Measurements from ENCODE around the gene C2.
"Not testable (repeated sequence)": the region's sequence is repeated elsewhere in the genome, so short reads cannot be mapped to it uniquely, and the experiment has no call there.

Gene C2

GRCh38 chr6:31971993-31972708 lies 44.6 kb downstream of the C2 start, which contains the start of gene DXO:
Gene DXO, minus strand, starts transcription at chr6:31972138. Its CDS starts 463 bp downstream, at chr6:31971675.
- DNase-seq (ENCODE audit: low read depth, low spot score): peak; percentile 92
- peak within 1 kb of the TSS; percentile 79 for H3K9ac ChIP-seq (ENCODE audit: insufficient read length, low read depth)
- peaks cover 45% of the 10 kb centered on the region for H3K36me3 ChIP-seq (ENCODE audit: insufficient read depth, insufficient read length, low read length)
- H3K9me3 ChIP-seq (ENCODE audit: insufficient read depth, low read length): peaks cover 5% of the 10 kb centered on the region; the same call in 1 of the 2 replicates
- TF ChIP-seq YY1 (IDR thresholded peaks at IDR 0.05; ENCODE audit: insufficient read depth, insufficient read length) (no peak), SUZ12 (IDR thresholded peaks at IDR 0.05; ENCODE audit: extremely low read depth, insufficient read depth, insufficient read length) (no peak), ZNF274 (IDR thresholded peaks at IDR 0.05; ENCODE audit: low read depth, low read length) (no peak)
- H3K4me1 ChIP-seq (ENCODE audit: insufficient read depth, insufficient read length): no peaks in the 10 kb centered on the region
- no peaks in the 10 kb centered on the region for H3K27me3 ChIP-seq (ENCODE audit: insufficient read depth, insufficient read length)
- H3K4me3 ChIP-seq (ENCODE audit: insufficient read length, low read depth): peak within 1 kb of the TSS; percentile 76

- Histone ChIP-seq H3K9ac (ENCODE audit: insufficient read length, low read depth) (peak overlapping the region; percentile 79), H3K36me3 (ENCODE audit: insufficient read depth, insufficient read length, low read length) (peaks cover 38% of the 10 kb centered on the region), H3K4me1 (ENCODE audit: insufficient read depth, insufficient read length) (no peaks in the 10 kb centered on the region), H3K4me3 (ENCODE audit: insufficient read length, low read depth) (peak overlapping the region; percentile 76), H3K27me3 (ENCODE audit: insufficient read depth, insufficient read length) (no peaks in the 10 kb centered on the region), H3K9me3 (ENCODE audit: insufficient read depth, low read length) (peaks cover 5% of the 10 kb centered on the region; the same call in 1 of the 2 replicates)
- DNase-seq (ENCODE audit: low read depth, low spot score): no peak
- no peak for TF ChIP-seq SUZ12 (IDR thresholded peaks at IDR 0.05; ENCODE audit: extremely low read depth, insufficient read depth, insufficient read length)
- TF ChIP-seq YY1 (IDR thresholded peaks at IDR 0.05; ENCODE audit: insufficient read depth, insufficient read length): no peak
- TF ChIP-seq ZNF274 (IDR thresholded peaks at IDR 0.05; ENCODE audit: low read depth, low read length): no peak
Measured at GRCh38 chr6:31972709-31973350, 45.3 kb downstream of the C2 start.

- not testable (repeated sequence) for H3K4me1 ChIP-seq (ENCODE audit: insufficient read depth, insufficient read length)
Measured at GRCh38 chr6:31976065-31976464, 48.5 kb downstream of the C2 start.

GRCh38 chr6:31977816-31978431 lies 50.4 kb downstream of the C2 start:
- no peak overlapping the region for H3K9ac ChIP-seq (ENCODE audit: insufficient read length, low read depth)
- H3K4me3 ChIP-seq (ENCODE audit: insufficient read length, low read depth): no peak overlapping the region
- no peaks in the 10 kb centered on the region for H3K4me1 ChIP-seq (ENCODE audit: insufficient read depth, insufficient read length)
- peaks cover 5% of the 10 kb centered on the region; the same call in 1 of the 2 replicates for H3K9me3 ChIP-seq (ENCODE audit: insufficient read depth, low read length)
- no peak for DNase-seq (ENCODE audit: low read depth, low spot score)
- no peaks in the 10 kb centered on the region for H3K27me3 ChIP-seq (ENCODE audit: insufficient read depth, insufficient read length)
- peaks cover 20% of the 10 kb centered on the region for H3K36me3 ChIP-seq (ENCODE audit: insufficient read depth, insufficient read length, low read length)
- TF ChIP-seq ZNF274 (IDR thresholded peaks at IDR 0.05; ENCODE audit: low read depth, low read length): no peak
- TF ChIP-seq YY1 (IDR thresholded peaks at IDR 0.05; ENCODE audit: insufficient read depth, insufficient read length): no peak
- TF ChIP-seq SUZ12 (IDR thresholded peaks at IDR 0.05; ENCODE audit: extremely low read depth, insufficient read depth, insufficient read length): no peak

More at GRCh38 chr6:31976065-31976464, 48.5 kb downstream of the C2 start:
- not testable (repeated sequence) for H3K9me3 ChIP-seq (ENCODE audit: insufficient read depth, low read length); H3K9ac ChIP-seq (ENCODE audit: insufficient read length, low read depth); H3K4me3 ChIP-seq (ENCODE audit: insufficient read length, low read depth); DNase-seq (ENCODE audit: low read depth, low spot score); H3K27me3 ChIP-seq (ENCODE audit: insufficient read depth, insufficient read length)
- peaks cover 20% of the 10 kb centered on the region for H3K36me3 ChIP-seq (ENCODE audit: insufficient read depth, insufficient read length, low read length)

- Histone ChIP-seq H3K9ac (ENCODE audit: insufficient read length, low read depth) (no peak overlapping the region), H3K9me3 (ENCODE audit: insufficient read depth, low read length) (peaks cover 5% of the 10 kb centered on the region; the same call in 1 of the 2 replicates), H3K4me1 (ENCODE audit: insufficient read depth, insufficient read length) (no peaks in the 10 kb centered on the region), H3K27me3 (ENCODE audit: insufficient read depth, insufficient read length) (no peaks in the 10 kb centered on the region), H3K36me3 (ENCODE audit: insufficient read depth, insufficient read length, low read length) (peaks cover 18% of the 10 kb centered on the region), H3K4me3 (ENCODE audit: insufficient read length, low read depth) (no peak overlapping the region)
- TF ChIP-seq SUZ12 (IDR thresholded peaks at IDR 0.05; ENCODE audit: extremely low read depth, insufficient read depth, insufficient read length) (no peak), ZNF274 (IDR thresholded peaks at IDR 0.05; ENCODE audit: low read depth, low read length) (no peak), YY1 (IDR thresholded peaks at IDR 0.05; ENCODE audit: insufficient read depth, insufficient read length) (no peak)
- no peak for DNase-seq (ENCODE audit: low read depth, low spot score)
Measured at GRCh38 chr6:31978831-31979230, 51.3 kb downstream of the C2 start.

- no peak overlapping the region for H3K9ac ChIP-seq (ENCODE audit: insufficient read length, low read depth)
- DNase-seq (ENCODE audit: low read depth, low spot score): no peak
- no peaks in the 10 kb centered on the region for H3K27me3 ChIP-seq (ENCODE audit: insufficient read depth, insufficient read length)
- no peak overlapping the region for H3K4me3 ChIP-seq (ENCODE audit: insufficient read length, low read depth)
- TF ChIP-seq YY1 (IDR thresholded peaks at IDR 0.05; ENCODE audit: insufficient read depth, insufficient read length): no peak
- no peak for TF ChIP-seq SUZ12 (IDR thresholded peaks at IDR 0.05; ENCODE audit: extremely low read depth, insufficient read depth, insufficient read length)
- no peak for TF ChIP-seq ZNF274 (IDR thresholded peaks at IDR 0.05; ENCODE audit: low read depth, low read length)
- peaks cover 5% of the 10 kb centered on the region; the same call in 1 of the 2 replicates for H3K9me3 ChIP-seq (ENCODE audit: insufficient read depth, low read length)
- H3K4me1 ChIP-seq (ENCODE audit: insufficient read depth, insufficient read length): no peaks in the 10 kb centered on the region
- peaks cover 14% of the 10 kb centered on the region for H3K36me3 ChIP-seq (ENCODE audit: insufficient read depth, insufficient read length, low read length)
Measured at GRCh38 chr6:31979238-31979898, 51.9 kb downstream of the C2 start.

GRCh38 chr6:31980195-31980876 lies 52.8 kb downstream of the C2 start:
- H3K36me3 ChIP-seq (ENCODE audit: insufficient read depth, insufficient read length, low read length): peaks cover 12% of the 10 kb centered on the region
- H3K4me1 ChIP-seq (ENCODE audit: insufficient read depth, insufficient read length); H3K9ac ChIP-seq (ENCODE audit: insufficient read length, low read depth); DNase-seq (ENCODE audit: low read depth, low spot score); H3K9me3 ChIP-seq (ENCODE audit: insufficient read depth, low read length); H3K27me3 ChIP-seq (ENCODE audit: insufficient read depth, insufficient read length); H3K4me3 ChIP-seq (ENCODE audit: insufficient read length, low read depth): not testable (repeated sequence)

GRCh38 chr6:31980998-31981397 lies 53.5 kb downstream of the C2 start:
- H3K36me3 ChIP-seq (ENCODE audit: insufficient read depth, insufficient read length, low read length): peaks cover 12% of the 10 kb centered on the region
- not testable (repeated sequence) for H3K9me3 ChIP-seq (ENCODE audit: insufficient read depth, low read length); H3K27me3 ChIP-seq (ENCODE audit: insufficient read depth, insufficient read length); DNase-seq (ENCODE audit: low read depth, low spot score); H3K4me3 ChIP-seq (ENCODE audit: insufficient read length, low read depth); H3K4me1 ChIP-seq (ENCODE audit: insufficient read depth, insufficient read length); H3K9ac ChIP-seq (ENCODE audit: insufficient read length, low read depth)

- peaks cover 12% of the 10 kb centered on the region for H3K36me3 ChIP-seq (ENCODE audit: insufficient read depth, insufficient read length, low read length)
- H3K4me3 ChIP-seq (ENCODE audit: insufficient read length, low read depth); H3K9me3 ChIP-seq (ENCODE audit: insufficient read depth, low read length); DNase-seq (ENCODE audit: low read depth, low spot score); H3K4me1 ChIP-seq (ENCODE audit: insufficient read depth, insufficient read length); H3K9ac ChIP-seq (ENCODE audit: insufficient read length, low read depth); H3K27me3 ChIP-seq (ENCODE audit: insufficient read depth, insufficient read length): not testable (repeated sequence)
Measured at GRCh38 chr6:31981744-31982143, 54.2 kb downstream of the C2 start, which contains the start of gene C4A. Gene C4A, plus strand, starts transcription at chr6:31982057. Its CDS starts 51 bp downstream, at chr6:31982108.
